AG10803 (cell line): ENCODE results near the gene ADGRD1.
"Not testable (repeated sequence)": the region's sequence is repeated elsewhere in the genome, so short reads cannot be mapped to it uniquely, and the experiment has no call there.

Experiments
- DNase-seq: peaks from one replicate; pipeline ENCODE4 v3.0.0; 2010; ENCODE audit warnings: low read depth
- H3K4me3 ChIP-seq: 2 replicates; pipeline ENCODE4 v1.5.1; 2011; ENCODE audit warnings: mild to moderate bottlenecking, low read length, control low read depth
- TF ChIP-seq, protein P1 (sequence below): conservative IDR thresholded peaks from 2 replicates; pipeline ENCODE4 v1.5.1; 2011; ENCODE audit warnings: mild to moderate bottlenecking, low read length, control low read depth, inconsistent platforms

The ADGRD1 gene

DNA sequence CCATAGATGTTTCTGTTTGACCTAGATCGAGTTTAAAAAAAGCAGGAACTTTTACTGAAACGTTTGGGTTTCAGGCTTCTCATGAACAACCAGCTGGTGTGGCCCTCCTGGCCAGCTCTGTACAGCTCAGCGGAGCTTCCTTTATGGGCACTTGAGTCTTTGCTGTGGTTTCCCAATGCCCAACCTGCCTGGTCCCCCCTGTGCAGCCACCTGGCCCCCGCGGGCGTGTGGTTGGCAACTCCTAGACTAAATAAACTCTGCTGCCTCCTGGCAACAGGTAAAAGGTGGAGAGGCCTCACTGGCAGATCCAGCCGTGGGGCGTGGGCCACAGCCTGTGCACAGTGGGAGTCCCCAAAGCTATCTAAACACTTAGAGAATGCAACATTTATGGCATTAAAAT, 38.7 kb downstream of the ADGRD1 start:
- TF ChIP-seq, protein P1, sequence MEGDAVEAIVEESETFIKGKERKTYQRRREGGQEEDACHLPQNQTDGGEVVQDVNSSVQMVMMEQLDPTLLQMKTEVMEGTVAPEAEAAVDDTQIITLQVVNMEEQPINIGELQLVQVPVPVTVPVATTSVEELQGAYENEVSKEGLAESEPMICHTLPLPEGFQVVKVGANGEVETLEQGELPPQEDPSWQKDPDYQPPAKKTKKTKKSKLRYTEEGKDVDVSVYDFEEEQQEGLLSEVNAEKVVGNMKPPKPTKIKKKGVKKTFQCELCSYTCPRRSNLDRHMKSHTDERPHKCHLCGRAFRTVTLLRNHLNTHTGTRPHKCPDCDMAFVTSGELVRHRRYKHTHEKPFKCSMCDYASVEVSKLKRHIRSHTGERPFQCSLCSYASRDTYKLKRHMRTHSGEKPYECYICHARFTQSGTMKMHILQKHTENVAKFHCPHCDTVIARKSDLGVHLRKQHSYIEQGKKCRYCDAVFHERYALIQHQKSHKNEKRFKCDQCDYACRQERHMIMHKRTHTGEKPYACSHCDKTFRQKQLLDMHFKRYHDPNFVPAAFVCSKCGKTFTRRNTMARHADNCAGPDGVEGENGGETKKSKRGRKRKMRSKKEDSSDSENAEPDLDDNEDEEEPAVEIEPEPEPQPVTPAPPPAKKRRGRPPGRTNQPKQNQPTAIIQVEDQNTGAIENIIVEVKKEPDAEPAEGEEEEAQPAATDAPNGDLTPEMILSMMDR: no peak
- no peak overlapping the region for H3K4me3 ChIP-seq
- DNase-seq: no peak

DNA sequence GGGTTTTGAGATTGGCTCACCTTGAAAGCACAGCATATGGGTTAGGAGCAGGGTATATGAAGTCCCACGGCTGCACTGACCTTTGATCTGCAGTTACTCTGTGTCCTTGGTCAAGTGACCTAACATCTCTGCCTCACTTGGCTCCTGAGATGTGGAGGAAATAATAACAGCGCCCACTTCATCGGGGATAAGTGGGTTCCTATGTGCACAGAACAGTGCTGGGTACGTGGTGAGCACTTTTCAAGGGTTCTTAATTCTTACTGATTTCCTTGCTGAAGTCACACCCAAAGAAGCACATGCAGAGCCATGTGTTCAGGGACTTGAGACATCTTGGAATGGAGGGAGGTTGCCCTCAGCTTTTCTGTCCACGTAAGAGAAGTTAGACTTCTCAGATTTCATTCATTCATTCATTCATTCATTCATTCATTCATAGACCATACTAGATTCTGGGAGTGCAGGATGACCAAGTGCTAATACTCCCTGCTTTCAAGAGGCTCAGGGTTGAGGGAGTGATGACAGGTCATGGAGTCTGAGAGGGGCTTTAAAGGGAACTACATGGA, 39.4 kb downstream of the ADGRD1 start:
- TF ChIP-seq, protein P1: no peak
- no peak overlapping the region for H3K4me3 ChIP-seq
- no peak for DNase-seq

GRCh38 chr12:130993759-130994670, 40.3 kb downstream of the ADGRD1 start:
- H3K4me3 ChIP-seq: no peak overlapping the region
- TF ChIP-seq, protein P1: no peak
- no peak for DNase-seq

DNA sequence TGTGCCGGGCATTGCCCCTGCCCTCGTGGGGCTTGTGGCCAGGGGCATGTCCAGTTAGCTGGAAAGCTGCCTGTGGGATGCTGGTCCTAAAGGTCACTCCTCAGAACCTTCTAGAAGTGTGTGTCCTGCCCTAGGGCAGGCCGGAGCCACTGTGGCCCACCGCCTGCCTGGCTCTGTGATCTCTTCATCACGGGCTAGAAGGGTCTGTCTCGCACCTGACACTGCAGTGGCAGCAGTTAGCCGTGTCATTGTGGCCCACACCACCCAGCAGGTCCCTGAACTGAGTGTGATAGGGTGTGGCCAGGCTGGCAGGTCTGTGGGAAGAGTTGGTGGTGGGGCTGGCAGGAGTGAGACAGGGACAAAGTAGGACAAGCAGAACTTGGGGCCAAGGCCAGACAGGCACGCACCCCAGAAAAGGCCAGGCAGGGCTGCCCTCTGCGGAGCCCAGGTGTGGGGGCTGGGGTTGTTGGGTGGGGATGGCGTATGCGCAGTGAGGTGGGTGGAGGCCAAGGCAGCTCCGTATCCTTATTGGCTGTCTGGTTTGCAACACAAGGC, 41.2 kb downstream of the ADGRD1 start:
- no peak overlapping the region for H3K4me3 ChIP-seq
- DNase-seq: no peak
- TF ChIP-seq, protein P1: no peak

DNA sequence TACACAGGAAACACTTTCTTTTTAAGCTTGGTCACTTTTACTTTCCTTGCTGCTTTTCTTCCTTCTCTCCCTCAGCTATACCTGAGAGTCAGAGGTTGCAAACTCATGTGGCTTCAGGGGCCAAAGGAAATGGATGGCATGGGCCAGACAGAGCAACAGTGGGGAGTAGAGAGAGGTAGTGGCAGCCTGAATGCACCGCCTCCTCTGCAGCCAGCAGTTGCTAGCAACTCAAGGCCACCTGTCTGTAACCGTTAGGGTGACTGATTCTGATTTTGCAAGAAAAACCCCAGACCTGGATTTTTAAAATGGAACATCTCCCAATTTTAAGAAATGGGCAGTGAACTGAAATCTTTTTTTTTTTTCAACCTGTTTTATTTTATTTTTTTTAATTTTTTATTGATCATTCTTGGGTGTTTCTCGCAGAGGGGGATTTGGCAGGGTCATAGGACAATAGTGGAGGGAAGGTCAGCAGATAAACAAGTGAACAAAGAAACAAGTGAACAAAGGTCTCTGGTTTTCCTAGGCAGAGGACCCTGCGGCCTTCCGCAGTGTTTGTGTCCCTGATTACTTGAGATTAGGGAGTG, 41.8 kb downstream of the ADGRD1 start:
- H3K4me3 ChIP-seq, DNase-seq: not testable (repeated sequence)

DNA sequence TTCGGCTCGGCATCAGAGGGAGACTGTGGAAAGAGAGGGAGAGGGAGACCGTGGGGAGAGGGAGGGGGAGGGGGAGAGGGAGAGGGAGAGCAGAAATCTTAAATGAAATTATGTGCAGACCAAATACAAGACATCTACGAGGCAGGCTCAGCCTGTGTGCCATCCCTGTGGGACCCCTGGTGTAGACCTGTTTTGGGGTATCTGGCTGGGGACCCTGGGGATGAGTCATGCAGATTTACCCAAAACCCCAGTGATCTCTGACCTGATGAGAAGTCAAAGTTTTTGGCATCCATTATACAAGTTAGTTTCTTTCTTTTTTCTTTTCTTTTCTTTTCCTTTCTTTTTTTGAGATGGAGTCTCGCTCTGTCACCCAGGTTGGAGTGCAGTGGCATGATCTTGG, 44.4 kb downstream of the ADGRD1 start:
- DNase-seq: no peak
- TF ChIP-seq, protein P1: no peak
- no peak overlapping the region for H3K4me3 ChIP-seq

DNA sequence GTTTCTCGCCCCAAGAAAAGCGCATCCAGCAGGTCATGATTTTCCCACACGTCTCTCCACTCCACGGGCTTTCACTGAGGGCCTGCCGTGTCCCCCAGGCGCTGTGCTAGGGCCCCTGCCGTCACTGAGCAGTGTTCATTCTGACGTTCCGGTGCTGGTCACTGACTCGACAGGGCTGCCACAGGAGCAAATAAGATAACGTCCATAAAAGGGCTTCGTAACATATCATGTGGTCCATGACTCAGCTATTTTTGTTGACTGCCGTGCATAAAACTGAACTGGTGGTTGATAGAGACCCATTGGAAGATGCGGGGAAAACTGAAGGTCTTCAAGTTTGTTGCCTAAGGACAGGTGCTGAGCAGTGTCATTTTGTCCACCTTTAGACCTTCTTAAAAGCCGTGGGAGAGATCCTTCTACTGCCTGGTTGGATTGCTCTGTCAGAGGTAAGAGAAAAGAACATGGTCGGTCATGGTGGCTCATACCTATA, 46.3 kb downstream of the ADGRD1 start:
- no peak for DNase-seq
- no peak overlapping the region for H3K4me3 ChIP-seq
- TF ChIP-seq, protein P1: no peak
